ENCODE measurements around the gene PTPN11.
A peak's percentile ranks its signal among the peaks of the same experiment; 100 is the strongest.
"Not testable (repeated sequence)": the region's sequence is repeated elsewhere in the genome, so short reads cannot be mapped to it uniquely, and the experiment has no call there.

The PTPN11 gene

GRCh38 chr12:112418608-112419296 lies at the start of gene PTPN11:
Gene PTPN11, plus strand, starts transcription at chr12:112418947. Its CDS starts 165 bp downstream, at chr12:112419112.
- DNase-seq (ENCODE audit: low read depth in 2 of 2): peak; percentile 88 to 90

GRCh38 chr12:112370199-112370598 lies 48.5 kb upstream of the PTPN11 start:
- no peak for DNase-seq (ENCODE audit: low read depth in 2 of 2)

GRCh38 chr12:112370868-112371510 lies 47.8 kb upstream of the PTPN11 start:
- DNase-seq (ENCODE audit: low read depth in 2 of 2): no peak

GRCh38 chr12:112374166-112374740 lies 44.5 kb upstream of the PTPN11 start:
- no peak for DNase-seq (ENCODE audit: low read depth in 2 of 2)

GRCh38 chr12:112375105-112375504 lies 43.6 kb upstream of the PTPN11 start:
- no peak for DNase-seq (ENCODE audit: low read depth in 2 of 2)

DNA sequence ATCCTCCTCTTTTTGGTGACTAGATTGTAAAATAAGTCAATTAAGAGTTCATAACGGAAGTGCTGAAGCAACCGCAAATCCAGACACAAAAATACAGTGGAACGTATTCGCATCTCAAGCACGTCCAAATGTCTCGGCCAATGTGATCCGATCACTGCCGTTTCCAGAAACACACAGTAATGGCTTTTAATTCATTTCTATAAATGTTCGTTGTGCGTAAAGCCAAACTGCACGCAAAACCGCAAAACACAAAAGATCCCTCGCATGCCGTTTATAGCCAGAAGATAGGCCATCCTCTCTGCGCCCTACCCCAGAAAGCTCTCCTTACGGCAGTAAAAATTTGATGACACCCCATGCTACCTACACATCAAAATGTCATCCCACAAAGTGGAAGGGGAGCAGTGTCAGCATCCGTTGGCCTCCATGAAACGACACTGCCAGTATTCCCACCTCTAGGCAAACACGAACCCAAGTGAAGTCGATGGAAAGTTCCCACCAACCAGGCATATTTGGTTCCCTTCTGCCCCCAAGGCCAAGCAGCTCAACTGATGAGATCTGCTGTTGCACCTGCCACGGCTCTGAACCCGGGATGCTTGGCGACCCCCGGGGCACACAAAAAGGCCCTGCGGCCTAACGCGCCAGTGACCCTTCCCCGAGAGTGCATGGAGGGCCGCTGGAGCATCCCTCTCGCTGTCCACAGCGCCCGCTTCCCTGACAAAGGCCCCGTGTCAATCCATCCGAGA lies 37.9 kb upstream of the PTPN11 start:
- DNase-seq (ENCODE audit: low read depth in 2 of 2): no peak

- DNase-seq (ENCODE audit: low read depth in 2 of 2): peak; percentile 17 to 37
These were observed 37.3 kb upstream of the PTPN11 start for GRCh38 chr12:112381406-112381882.

- peak; percentile 92 to 98 for DNase-seq (ENCODE audit: low read depth in 2 of 2)
These were observed 36.6 kb upstream of the PTPN11 start, which contains the start of gene HECTD4 for GRCh38 chr12:112381883-112382796. Gene HECTD4, minus strand, starts transcription at chr12:112382431. Its CDS starts 303 bp downstream, at chr12:112382128.

GRCh38 chr12:112382866-112383265 lies 35.9 kb upstream of the PTPN11 start:
- DNase-seq (ENCODE audit: low read depth in 2 of 2): no peak

GRCh38 chr12:112386726-112387125 lies 32.0 kb upstream of the PTPN11 start:
- DNase-seq (ENCODE audit: low read depth in 2 of 2): no peak

DNA sequence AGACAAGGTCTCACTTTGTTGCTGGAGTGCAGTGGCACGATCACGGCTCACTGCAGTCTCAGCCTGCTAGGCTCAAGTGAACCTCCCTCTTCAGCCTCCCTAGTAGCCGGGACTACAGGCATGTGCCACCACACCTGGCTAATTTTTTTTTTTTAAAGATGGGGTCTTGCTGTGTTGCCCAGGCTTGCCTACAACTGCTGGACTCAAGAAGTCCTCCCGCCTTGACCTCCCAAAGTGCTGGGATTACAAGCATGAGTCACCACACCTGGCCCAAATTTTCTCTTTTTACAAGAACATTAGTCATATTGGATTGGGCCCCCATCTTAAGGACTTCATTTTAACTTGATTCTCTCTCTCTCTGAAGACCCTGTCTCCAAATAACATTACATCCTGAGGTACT lies 29.5 kb upstream of the PTPN11 start:
- DNase-seq (ENCODE audit: low read depth in 2 of 2): no peak

DNA sequence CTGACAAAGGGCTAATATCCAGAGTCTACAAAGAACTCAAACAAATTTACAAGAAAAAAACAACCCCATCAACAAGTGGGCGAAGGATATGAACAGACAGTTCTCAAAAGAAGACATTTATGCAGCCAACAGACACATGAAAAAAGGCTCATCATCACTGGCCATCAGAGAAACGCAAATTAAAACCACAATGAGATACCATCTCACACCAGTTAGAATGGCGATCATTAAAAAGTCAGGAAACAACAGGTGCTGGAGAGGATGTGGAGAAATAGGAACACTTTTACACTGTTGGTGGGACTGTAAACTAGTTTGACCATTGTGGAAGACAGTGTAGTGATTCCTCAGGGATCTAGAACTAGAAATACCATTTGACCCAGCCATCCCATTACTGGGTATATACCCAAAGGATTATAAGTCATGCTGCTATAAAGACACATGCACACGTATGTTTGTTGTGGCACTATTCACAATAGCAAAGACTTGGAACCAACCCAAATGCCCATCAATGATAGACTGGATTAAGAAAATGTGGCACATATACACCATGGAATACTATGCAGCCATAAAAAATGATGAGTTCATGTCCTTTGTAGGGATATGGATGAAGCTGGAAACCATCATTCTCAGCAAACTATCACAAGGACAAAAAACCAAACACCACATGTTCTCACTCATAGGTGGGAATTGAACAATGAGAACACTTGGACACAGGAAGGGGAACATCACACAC lies 28.7 kb upstream of the PTPN11 start:
- not testable (repeated sequence) for DNase-seq (ENCODE audit: low read depth in 2 of 2)

GRCh38 chr12:112393328-112393727 lies 25.4 kb upstream of the PTPN11 start:
- DNase-seq (ENCODE audit: low read depth in 2 of 2): no peak

GRCh38 chr12:112401054-112401453 lies 17.7 kb upstream of the PTPN11 start:
- DNase-seq (ENCODE audit: low read depth in 2 of 2): no peak

DNA sequence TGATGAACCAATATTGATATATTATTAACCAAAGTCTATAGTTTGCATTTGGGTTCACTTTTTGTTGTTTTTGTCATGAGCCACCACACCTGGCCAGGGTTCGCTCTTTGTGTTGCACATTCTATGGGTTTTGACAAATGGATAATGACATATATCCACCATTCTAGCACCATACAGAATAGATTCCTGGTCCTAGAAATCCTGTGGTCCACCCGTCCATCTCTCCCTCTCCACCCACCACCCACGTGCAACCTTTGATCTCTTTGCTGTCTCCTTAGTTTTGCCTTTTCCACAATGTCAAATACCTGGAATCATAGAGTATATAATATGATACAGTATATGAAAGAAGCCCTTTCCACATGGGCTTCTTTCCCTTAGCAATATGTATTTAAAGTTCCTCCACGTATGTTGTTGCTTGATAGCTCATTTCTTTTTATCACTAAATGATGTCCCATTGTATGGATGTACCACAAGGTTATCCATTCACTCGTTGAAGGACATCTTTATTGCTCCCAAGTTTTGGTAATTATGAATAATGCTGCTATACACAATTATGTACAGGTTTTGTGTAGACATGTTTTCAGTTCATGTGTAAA lies 16.7 kb upstream of the PTPN11 start:
- DNase-seq (ENCODE audit: low read depth in 2 of 2): no peak

GRCh38 chr12:112406519-112407488 lies 11.9 kb upstream of the PTPN11 start:
- no peak for DNase-seq (ENCODE audit: low read depth in 2 of 2)

GRCh38 chr12:112407683-112408082 lies 11.1 kb upstream of the PTPN11 start:
- not testable (repeated sequence) for DNase-seq (ENCODE audit: low read depth in 2 of 2)

DNA sequence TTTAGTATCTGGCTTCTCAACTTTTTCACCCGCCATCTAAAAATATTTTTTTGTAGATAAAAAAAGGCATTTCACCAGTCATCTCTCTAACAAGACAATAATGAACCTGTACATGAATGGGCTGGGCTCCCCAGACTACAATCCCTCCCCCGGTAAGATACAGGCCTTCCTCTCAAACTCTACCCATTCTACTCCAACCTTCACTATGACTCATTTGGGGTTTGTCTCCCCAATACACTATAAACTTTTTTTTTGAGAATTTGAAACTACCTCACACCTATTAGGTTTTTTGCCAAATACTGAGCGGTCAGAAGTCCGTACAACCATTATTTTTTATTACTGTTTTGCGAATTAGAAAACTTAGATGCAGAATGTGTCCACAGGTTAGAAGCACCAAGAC lies 10.1 kb upstream of the PTPN11 start:
- no peak for DNase-seq (ENCODE audit: low read depth in 2 of 2)
